ENCODE data around the gene SMIM35. TPM values are rescaled to one million over a fixed set of nuclear protein-coding genes. Genes with fewer than 3 reads are reported as not detected.
A peak's percentile ranks its signal among the peaks of the same experiment; 100 is the strongest.

The SMIM35 gene
- not detected for polyA plus RNA-seq (2013, experiment 1 of 2; ENCODE audit: insufficient read length)
- polyA plus RNA-seq (2013, experiment 2 of 2; ENCODE audit: insufficient read length): not detected

GRCh38 chr11:118086913-118087768, at the start of gene SMIM35:
Gene SMIM35 (minus strand): TSS chr11:118086963. CDS start chr11:118086757, 206 bp downstream.
- DNase-seq: no peak

- no peak for DNase-seq
Observed at GRCh38 chr11:118136341-118136740, 49.6 kb upstream of the SMIM35 start.

DNA sequence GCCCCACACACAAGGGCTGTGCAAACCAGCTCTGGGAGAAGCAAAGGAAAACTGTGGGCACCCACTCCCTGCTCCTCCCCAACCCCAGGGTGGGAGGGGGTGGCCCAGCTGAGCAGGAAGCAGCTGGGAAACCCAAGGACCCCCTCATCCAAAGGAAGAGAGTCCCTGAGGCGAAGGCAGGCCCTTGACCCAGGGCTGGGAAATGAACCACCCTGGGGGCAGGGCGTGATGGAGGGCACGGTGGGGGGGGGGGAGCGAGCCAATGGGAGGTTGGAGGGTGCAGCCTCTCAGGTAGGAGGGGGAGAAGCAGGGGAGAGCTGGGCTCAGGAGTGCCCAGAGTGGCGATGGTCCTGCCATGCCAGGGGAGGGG, 49.0 kb upstream of the SMIM35 start:
- no peak for DNase-seq

DNA sequence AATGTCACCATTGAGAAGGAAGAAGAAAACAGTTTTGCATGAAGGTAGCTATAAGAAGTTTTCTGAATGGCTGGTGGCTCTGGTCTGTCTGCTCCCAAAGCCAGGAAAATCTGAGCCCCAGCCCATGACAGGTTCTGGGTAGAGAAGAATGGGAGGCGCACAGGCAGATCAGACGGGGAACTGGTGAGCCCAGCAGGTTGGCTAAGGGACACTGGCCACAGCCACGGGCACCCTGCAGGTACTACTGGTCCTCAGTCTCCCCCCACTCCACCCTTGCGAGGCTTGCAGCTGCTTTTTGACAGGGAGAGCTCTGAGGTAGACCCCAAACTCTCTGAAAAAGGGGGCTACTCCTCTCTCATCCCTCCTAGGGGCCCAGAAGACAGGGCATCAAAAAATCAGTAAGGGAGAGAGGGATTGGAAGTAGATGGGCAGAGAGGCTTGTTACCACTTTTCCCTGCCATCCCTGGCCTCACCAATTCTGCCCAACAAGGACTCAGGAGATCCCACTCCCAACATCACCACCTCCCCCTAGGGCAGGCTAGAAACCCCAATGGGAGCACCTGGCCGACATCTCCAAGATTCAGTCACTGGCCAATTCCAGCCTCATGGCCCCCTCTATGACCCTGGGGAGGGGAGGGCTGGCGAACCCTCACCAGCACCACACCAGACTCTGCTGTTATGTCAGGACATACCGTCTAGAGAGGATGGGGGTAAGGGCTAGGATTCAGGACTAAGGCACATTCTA, 48.5 kb upstream of the SMIM35 start:
- no peak for DNase-seq

DNA sequence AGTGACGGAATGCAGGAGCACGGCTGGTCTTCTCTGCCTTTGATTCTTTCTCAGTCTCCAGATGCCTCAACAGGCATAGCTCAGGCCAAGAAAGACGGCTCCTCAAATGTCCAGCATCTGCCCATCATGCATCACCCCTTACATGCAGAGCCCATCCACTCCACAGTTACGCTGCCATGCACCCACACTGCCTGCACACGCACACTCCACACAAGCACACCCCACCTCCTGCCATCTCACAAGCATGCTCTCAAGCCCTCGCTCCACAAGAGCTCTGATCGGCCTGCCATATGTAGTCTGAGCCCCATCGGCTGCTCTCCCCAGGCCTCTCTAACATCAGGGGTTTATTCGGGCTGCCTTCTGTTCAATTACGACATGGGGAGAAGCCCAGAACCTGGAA, 47.1 kb upstream of the SMIM35 start:
- no peak for DNase-seq

GRCh38 chr11:118132385-118133151, 45.8 kb upstream of the SMIM35 start:
- DNase-seq: no peak

DNA sequence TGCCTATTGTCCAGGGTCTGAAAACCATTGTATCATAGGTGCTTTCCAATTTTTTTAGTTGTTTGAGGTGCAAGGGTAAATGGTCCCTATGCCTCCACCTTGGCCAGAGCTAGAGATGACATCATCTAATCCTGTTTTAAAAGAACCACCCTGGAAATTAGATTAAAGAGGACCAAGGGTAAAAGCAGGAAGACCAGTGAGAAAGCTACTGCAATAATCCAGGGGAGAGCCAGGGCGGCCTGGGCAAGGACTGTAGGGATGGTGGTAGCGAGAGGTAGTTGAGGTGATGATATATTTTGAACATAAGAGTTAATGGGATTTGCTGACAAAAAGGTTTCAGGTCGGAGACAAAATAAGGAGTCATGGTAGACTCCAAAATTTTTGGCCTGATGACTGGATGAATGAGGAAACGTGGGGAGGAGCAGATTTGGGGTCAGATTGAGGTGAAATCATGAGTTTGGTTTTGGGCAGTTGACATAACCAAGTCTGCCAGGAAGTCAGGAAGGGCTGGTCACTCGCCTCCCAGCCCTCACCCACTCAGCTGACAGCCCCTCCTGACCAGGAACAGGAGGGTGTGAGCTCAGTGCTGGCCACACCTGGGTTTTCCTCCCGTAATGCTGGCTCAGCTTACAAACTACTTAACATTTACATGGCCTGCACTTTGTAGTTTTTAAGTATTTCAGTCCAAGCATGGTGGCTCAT, 42.9 kb upstream of the SMIM35 start:
- no peak for DNase-seq

DNA sequence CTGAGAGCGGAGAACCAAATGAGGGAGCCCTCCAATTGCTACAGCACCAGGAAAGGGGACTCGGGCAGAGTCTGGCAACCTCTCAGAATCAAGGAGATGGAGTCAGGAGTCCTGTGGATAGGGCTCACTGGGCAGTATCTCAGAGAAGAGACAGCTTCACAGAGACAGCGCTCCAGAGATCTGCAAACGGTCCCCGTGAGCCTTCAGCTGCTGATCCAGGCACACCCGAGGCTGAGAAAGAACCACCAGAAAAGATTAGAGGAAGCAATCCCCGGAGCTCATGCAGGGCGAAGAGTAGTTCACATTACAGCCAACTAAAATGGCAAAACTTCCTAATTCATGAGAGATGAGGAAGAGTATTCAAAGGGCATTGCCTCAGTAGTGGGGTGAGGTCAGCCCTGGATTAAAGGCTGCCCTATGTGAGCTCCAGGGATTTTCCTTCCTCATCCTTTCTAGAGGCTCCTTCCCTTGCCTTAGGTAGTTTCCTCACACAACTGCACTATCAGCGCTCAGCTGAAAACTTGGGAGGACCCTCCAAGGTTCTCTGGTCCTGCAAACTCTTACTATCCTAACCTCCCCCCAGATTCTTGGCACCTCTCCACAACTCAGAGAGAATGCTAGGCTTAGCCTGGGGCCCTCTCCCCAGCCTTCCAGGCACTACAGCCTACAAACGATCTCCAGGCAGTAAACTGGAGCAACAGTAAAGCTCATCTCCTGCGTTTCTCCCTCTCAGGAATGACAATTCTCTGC, 42.1 kb upstream of the SMIM35 start:
- no peak for DNase-seq

DNA sequence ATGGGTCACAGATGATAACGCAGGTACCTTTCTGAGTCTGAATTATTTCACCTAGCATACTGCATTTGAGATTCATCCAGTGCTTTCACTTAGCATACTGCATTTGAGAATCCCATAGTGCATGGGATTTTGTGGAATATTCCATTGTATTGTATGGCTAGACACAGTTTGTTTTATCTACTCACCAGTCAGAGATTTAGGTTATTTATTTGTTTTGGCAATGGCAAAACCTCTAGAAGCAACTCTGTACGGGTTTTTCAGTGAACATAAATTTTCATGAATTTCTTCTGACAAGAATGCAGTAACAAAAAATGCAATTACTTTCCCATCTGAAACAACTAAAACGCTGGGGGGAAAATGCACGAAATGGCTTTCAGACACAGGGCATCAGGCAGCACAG, 41.5 kb upstream of the SMIM35 start:
- DNase-seq: no peak

GRCh38 chr11:118126082-118126838, 39.5 kb upstream of the SMIM35 start:
- DNase-seq: no peak

GRCh38 chr11:118124929-118125535, 38.3 kb upstream of the SMIM35 start:
- DNase-seq: peak; percentile 10

GRCh38 chr11:118120793-118121192, 34.0 kb upstream of the SMIM35 start:
- DNase-seq: no peak

- DNase-seq: no peak
Observed at GRCh38 chr11:118117790-118118601, 31.2 kb upstream of the SMIM35 start.

GRCh38 chr11:118115048-118115447, 28.3 kb upstream of the SMIM35 start:
- DNase-seq: no peak

DNA sequence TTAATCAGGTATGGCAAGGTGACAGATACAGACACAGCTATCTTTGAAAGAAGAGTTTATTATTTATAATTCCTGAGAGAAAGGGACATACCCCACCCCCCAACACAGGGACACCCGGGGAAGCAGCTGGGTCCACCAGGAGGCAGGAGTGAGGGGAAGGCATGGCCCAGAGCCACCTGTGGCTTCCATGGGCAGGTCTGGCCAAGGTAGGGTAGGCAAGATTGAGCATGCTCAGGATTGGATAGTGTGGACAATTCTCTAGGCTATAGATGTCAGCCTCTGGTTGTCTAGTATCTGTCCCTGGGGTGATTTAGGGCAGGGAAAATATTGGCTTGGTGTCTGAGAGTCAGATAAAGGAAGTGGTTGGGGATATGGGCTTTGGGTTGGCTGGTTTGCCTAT, 27.5 kb upstream of the SMIM35 start:
- no peak for DNase-seq

DNA sequence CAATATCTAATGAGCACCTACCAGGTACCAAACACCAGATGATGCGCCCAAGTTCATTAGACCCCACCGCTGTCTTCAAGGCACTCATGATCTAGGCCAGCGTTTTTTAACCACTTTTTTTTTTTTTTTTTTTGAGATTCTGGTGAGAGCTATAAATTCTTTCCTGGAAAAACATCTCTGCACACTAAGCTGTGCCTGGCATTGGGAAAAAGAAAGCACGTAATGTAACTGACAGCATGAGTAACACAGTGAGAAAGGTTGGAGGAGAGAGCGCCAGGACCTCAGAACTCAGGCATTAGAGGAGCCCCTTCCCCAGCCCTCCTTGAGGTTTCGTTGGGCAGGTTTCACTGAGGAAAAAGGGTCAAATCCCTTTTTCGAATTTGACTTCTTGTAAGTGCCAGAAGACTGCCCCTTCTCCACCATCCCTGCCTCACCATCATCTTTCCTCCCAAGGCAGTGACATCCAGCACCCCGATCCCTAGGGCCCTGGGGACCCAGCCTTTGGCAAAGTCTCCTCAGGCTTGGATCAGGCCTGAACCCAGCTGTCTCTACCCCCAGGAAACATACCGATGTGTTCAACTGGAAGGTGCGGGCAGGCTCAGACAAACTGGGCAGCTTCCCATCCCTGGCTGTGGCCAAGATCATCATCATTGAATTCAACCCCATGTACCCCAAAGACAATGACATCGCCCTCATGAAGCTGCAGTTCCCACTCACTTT, 26.1 kb upstream of the SMIM35 start:
- DNase-seq: no peak

GRCh38 chr11:118111744-118112035, 24.9 kb upstream of the SMIM35 start:
- DNase-seq: no peak

DNA sequence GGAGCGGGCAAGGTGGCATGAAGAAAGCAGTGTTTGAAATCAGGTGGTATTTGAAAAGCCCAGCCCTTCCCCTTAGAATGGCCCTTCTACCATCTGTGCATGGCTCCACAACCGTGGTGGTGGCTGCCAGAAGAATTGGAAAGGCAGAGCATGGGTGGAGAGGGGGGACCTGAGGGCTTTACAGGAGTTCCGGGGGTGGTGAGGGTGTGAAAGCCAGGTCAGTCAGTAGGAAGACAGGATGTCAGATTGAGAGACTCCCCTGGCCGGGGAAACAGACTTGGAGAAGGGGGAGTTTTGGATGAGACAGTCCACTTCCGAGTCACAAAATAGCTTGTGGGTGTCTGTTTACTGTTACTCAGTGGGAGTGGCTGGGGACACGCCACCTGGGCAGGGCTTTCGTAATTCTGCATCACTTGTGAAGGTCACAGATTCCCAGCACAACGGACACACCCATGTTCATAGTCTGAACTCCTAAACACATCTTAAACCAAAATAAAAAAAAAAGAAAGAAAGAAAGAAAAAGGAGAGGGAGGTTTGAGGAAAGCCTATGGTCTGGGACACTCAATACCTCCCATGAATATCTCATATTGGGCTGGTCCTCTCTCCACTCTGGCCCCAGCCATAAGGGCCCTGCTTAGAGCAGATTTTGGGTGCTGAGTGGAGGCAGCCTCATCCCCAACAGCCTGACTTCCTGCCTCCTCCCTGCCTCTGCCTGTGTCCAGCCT, 24.4 kb upstream of the SMIM35 start:
- DNase-seq: no peak
